Umbilical cord (tissue), 2 donors: ENCODE measurements around the gene FBXO38. TPM values are rescaled to one million over a fixed set of nuclear protein-coding genes. Genes with fewer than 3 reads are reported as not detected.

Source experiments
- DNase-seq: peaks from one replicate; pipeline ENCODE4 v3.0.0-alpha.2; 2015; ENCODE audit warnings: low spot score
- total RNA-seq: library from RNA; depleted of rRNA; stranded (reverse); fragments of >200 nt; gene quantifications from one replicate; pipeline ENCODE4 v1.2.3, GENCODE V29; 2014; ENCODE audit warnings: low replicate concordance; ENCODE audit not compliant: insufficient read depth

Gene FBXO38
- total RNA-seq, 1 donor from 2014 or later, result 79.4 TPM

- DNase-seq, result no peak
These were observed 87.6 kb downstream of the FBXO38 start for GRCh38 chr5:148471379-148471778.

- DNase-seq, result no peak
These were observed 90.3 kb downstream of the FBXO38 start for GRCh38 chr5:148474025-148474511.

GRCh38 chr5:148476302-148476701, 92.5 kb downstream of the FBXO38 start:
- DNase-seq, result no peak

GRCh38 chr5:148477429-148477828, 93.7 kb downstream of the FBXO38 start:
- no peak for DNase-seq

- DNase-seq, result no peak
These were observed 98.4 kb downstream of the FBXO38 start for GRCh38 chr5:148482196-148482595.

GRCh38 chr5:148482697-148483462, 99.1 kb downstream of the FBXO38 start:
- no peak for DNase-seq

- no peak for DNase-seq
These were observed 100.0 kb downstream of the FBXO38 start for GRCh38 chr5:148483750-148484149.

- DNase-seq, result no peak
These were observed 100.9 kb downstream of the FBXO38 start for GRCh38 chr5:148484651-148485050.

GRCh38 chr5:148486456-148486855, 102.7 kb downstream of the FBXO38 start:
- DNase-seq, result no peak

- DNase-seq, result no peak
These were observed 105.0 kb downstream of the FBXO38 start for GRCh38 chr5:148488757-148489156.

- no peak for DNase-seq
These were observed 107.4 kb downstream of the FBXO38 start for GRCh38 chr5:148491015-148491792.

- no peak for DNase-seq
These were observed 108.0 kb downstream of the FBXO38 start for GRCh38 chr5:148491793-148492184.

- no peak for DNase-seq
These were observed 108.6 kb downstream of the FBXO38 start for GRCh38 chr5:148492351-148492750.

Other genes with a start within 250 kb of the FBXO38 start
- gene SPINK14, start 215.4 kb upstream of the FBXO38 start, total RNA-seq, result not detected
- gene SPINK6, start 180.9 kb upstream of the FBXO38 start, total RNA-seq, result 5.5 TPM
- gene MARCOL, start 145.4 kb upstream of the FBXO38 start, total RNA-seq, result 3.9 TPM
- gene SPINK13, start 115.2 kb upstream of the FBXO38 start, total RNA-seq, result not detected
- gene SPINK7, start 71.5 kb upstream of the FBXO38 start, total RNA-seq, result not detected
- gene SPINK9, start 48.4 kb upstream of the FBXO38 start, total RNA-seq, result not detected